ENCODE measurements around the gene EPHA8. TPM values are rescaled to one million over a fixed set of nuclear protein-coding genes. Genes with fewer than 3 reads are reported as not detected.

The EPHA8 gene
- total RNA-seq, 1 experiment from 2014 or later, result 0.07 TPM

GRCh38 chr1:22547186-22547817 lies 16.0 kb upstream of the EPHA8 start:
- DNase-seq (no peak), ATAC-seq (no peak)
- Histone ChIP-seq H3K27ac (ENCODE audit: low read length) (no peak overlapping the region), H3K36me3 (ENCODE audit: low read depth, low read length) (no peaks in the 10 kb centered on the region), H3K9me2 (replicated peaks; ENCODE audit: low read length) (no peaks in the 10 kb centered on the region), H3K4me3 (ENCODE audit: low read length) (no peak overlapping the region), H4K20me1 (ENCODE audit: low read length) (no peaks in the 10 kb centered on the region), H3K9ac (ENCODE audit: low read length) (no peak overlapping the region), H2AFZ (ENCODE audit: low read length) (no peak overlapping the region), H3K79me2 (ENCODE audit: low read length) (no peaks in the 10 kb centered on the region), H3K4me2 (ENCODE audit: low read length) (no peak overlapping the region), H3F3A (ENCODE audit: low read length, unreplicated experiment) (no peaks in the 10 kb centered on the region), H3K4me1 (ENCODE audit: insufficient read depth, low read length) (no peaks in the 10 kb centered on the region), H3K9me3 (ENCODE audit: low read length) (no peaks in the 10 kb centered on the region), H3K27me3 (ENCODE audit: low read length) (peaks cover 19% of the 10 kb centered on the region)
- POLR2A ChIA-PET (ENCODE audit: unreplicated experiment), result no interaction called here
- no TSS peak for BruUV-seq (replicated peaks)
- TF ChIP-seq EZH2 (IDR thresholded peaks at IDR 0.05; ENCODE audit: low read length, unreplicated experiment) (no peak), CTCF (conservative IDR thresholded peaks at IDR 0.05; ENCODE audit: low read depth, low read length) (no peak), EZH2phosphoT487 (IDR thresholded peaks at IDR 0.05; ENCODE audit: borderline replicate concordance, low read length) (no peak)
- intact Hi-C loops (cut with micrococcal nuclease), result no loop called here
- CTCF ChIA-PET, result no interaction called here

GRCh38 chr1:22547818-22548462 lies 15.3 kb upstream of the EPHA8 start:
- Histone ChIP-seq H3K9ac (ENCODE audit: low read length) (no peak overlapping the region), H3K4me1 (ENCODE audit: insufficient read depth, low read length) (no peaks in the 10 kb centered on the region), H4K20me1 (ENCODE audit: low read length) (no peaks in the 10 kb centered on the region), H2AFZ (ENCODE audit: low read length) (no peak overlapping the region), H3K27ac (ENCODE audit: low read length) (no peak overlapping the region), H3K27me3 (ENCODE audit: low read length) (peaks cover 23% of the 10 kb centered on the region), H3K4me3 (ENCODE audit: low read length) (no peak overlapping the region), H3K9me2 (replicated peaks; ENCODE audit: low read length) (no peaks in the 10 kb centered on the region), H3K79me2 (ENCODE audit: low read length) (no peaks in the 10 kb centered on the region), H3K4me2 (ENCODE audit: low read length) (no peak overlapping the region), H3F3A (ENCODE audit: low read length, unreplicated experiment) (no peaks in the 10 kb centered on the region), H3K36me3 (ENCODE audit: low read depth, low read length) (no peaks in the 10 kb centered on the region), H3K9me3 (ENCODE audit: low read length) (no peaks in the 10 kb centered on the region)
- POLR2A ChIA-PET (ENCODE audit: unreplicated experiment), result no interaction called here
- TF ChIP-seq EZH2phosphoT487 (IDR thresholded peaks at IDR 0.05; ENCODE audit: borderline replicate concordance, low read length) (no peak), EZH2 (IDR thresholded peaks at IDR 0.05; ENCODE audit: low read length, unreplicated experiment) (no peak), CTCF (conservative IDR thresholded peaks at IDR 0.05; ENCODE audit: low read depth, low read length) (no peak)
- CTCF ChIA-PET, result no interaction called here
- ATAC-seq (no peak), DNase-seq (no peak)
- no TSS peak for BruUV-seq (replicated peaks)
- intact Hi-C loops (cut with micrococcal nuclease), result no loop called here

- Histone ChIP-seq H3K9ac (ENCODE audit: low read length) (no peak overlapping the region), H3K4me2 (ENCODE audit: low read length) (no peak overlapping the region), H3K27ac (ENCODE audit: low read length) (no peak overlapping the region), H3F3A (ENCODE audit: low read length, unreplicated experiment) (no peaks in the 10 kb centered on the region), H3K9me3 (ENCODE audit: low read length) (no peaks in the 10 kb centered on the region), H4K20me1 (ENCODE audit: low read length) (no peaks in the 10 kb centered on the region), H3K36me3 (ENCODE audit: low read depth, low read length) (no peaks in the 10 kb centered on the region), H3K4me1 (ENCODE audit: insufficient read depth, low read length) (no peaks in the 10 kb centered on the region), H3K27me3 (ENCODE audit: low read length) (peaks cover 23% of the 10 kb centered on the region), H3K79me2 (ENCODE audit: low read length) (no peaks in the 10 kb centered on the region), H3K4me3 (ENCODE audit: low read length) (no peak overlapping the region), H3K9me2 (replicated peaks; ENCODE audit: low read length) (no peaks in the 10 kb centered on the region), H2AFZ (ENCODE audit: low read length) (no peak overlapping the region)
- intact Hi-C loops (cut with micrococcal nuclease), result no loop called here
- ChIA-PET POLR2A (ENCODE audit: unreplicated experiment) (no interaction called here), CTCF (no interaction called here)
- no TSS peak for BruUV-seq (replicated peaks)
- ATAC-seq (no peak), DNase-seq (no peak)
- TF ChIP-seq EZH2phosphoT487 (IDR thresholded peaks at IDR 0.05; ENCODE audit: borderline replicate concordance, low read length), result no peak
- no peak for TF ChIP-seq CTCF (conservative IDR thresholded peaks at IDR 0.05; ENCODE audit: low read depth, low read length)
- TF ChIP-seq EZH2 (IDR thresholded peaks at IDR 0.05; ENCODE audit: low read length, unreplicated experiment), result no peak
Observed at GRCh38 chr1:22550021-22550420, 13.3 kb upstream of the EPHA8 start.

All from PC-3 (cell line).